EL (cell line): ENCODE measurements around the gene COL10A1.

ENCODE experiments used
- DNase-seq: peaks from one replicate; pipeline ENCODE4 v3.0.0-alpha.2; 2016

COL10A1 gene

DNA sequence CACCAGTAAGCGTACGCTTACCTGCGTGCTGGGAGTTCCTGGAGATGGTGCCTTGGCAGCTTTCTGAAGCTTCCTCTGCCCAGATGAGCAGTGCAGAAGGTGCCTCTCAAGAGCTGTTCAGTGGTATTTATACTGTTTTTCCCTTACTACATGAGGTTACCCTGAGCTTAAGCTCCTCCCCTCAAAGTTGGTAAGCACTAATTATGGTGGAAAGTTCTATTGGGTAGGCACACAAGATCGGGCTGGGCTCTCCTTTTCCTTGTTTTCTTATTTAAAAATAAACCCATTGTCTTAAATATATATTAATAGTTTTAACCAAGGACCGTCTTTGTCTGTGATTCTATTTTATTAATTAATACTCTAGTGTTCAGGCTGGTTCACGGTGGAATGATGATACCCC, at the start of gene COL10A1:
TSS of gene COL10A1 (minus strand) at position 101 of the 400 bp plus-strand sequence. CDS start 640 bp downstream, outside the sequence.
- DNase-seq: no peak

DNA sequence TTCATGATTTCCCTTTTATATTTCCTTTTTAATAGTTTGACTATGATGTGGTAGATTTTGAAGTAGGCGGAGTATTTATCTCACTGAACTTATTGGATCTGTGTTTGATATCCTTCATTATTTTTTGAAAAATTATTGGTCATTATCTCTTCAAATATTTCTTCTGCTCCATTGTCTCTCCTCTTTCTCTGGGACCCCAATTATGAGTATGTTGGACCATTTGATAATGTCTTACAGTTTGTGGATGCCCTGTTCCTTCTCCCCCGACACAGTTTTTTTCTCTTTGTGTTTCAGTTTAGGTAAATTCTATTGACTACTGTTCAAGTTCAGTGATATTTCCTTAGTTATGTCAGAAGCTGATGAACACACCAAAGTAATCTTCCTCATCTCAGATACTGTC, 49.4 kb upstream of the COL10A1 start:
- DNase-seq: no peak

DNA sequence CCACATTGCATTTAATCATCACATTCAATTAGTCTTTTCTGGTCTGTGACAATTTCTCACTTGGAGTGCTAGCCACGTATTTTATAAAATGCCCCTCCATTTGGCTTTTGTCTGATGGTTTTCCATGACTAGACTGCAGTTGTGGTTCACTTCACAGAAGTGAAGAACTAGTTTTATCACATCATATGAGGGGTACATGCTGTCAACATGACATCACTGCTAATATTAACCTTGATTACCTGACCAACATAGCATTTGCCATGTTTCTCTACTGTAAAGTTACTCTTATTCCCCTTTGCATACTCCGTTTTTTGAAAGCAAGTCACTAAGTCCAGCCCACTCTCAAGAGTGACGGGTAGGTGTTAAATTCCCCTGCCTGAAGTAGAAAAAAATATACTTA, 48.0 kb upstream of the COL10A1 start:
- no peak for DNase-seq

DNA sequence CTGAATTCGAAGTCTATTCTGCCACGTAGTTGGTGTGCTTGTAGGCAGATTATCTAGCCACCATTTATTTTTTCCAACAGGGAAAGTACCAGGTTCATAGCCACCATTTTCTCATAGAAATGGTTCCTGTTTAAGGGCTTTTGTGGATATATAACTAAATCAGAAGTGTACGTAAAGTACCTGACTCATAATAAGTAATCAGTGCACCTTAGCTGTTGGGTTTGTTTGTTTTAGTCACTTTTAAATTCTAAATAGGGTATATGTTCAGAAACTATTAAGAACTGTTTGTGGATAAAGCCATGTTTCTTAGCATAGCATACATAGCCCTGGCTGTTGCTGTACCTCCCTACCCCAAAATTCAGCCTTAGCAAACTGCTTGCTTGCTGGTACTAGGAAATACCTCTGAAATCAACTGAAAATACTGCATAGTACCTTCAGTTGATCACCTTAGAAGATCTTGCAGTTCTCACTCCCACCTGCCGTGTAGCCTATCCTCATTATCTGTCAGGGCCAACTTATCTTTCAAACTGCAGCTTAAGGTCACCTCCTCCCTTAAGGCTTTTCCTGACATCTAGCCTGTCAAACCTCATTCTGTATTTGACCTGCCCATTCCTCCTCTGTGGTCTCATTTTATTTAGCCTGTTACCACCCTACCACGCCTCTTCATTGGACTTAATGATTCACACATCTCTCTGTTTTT, 44.6 kb upstream of the COL10A1 start:
- no peak for DNase-seq

DNA sequence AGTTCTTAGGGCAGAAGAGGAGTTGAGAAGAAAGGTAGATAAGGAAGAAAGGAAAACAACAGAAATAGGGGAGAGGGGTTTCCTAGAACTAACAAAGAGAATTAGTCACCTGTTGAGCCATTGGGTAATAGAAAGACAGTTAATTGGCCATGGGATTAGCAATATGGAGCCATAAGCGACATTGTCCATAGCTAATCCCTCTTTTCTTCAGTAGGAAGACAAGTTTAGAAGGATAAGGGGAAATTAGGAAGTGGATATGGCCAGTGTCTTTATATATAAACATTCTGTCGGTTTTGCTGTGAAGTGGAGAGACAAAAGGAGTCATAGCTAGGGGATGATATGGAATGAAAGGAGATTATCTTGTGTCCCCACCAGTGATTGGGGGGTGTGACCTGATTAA, 43.9 kb upstream of the COL10A1 start:
- no peak for DNase-seq

DNA sequence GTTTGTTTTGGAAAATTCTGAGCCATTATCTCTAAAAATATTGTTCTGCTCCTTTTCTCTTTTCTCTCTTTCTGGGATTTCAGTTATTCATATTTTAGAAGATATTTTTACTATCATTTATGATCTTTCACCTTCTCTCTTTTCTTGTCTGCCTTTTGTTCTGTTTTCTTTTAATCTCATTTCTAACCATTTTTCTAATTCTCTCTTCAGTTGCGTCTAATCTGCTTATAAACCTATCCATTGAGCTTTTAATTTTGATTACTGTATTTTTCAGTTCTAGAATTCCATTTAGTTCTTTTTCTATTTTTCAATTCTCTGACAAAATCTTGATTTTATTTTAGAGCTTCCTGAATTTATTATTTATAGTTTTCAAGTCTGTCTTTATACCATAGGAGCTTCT, 42.2 kb upstream of the COL10A1 start:
- DNase-seq: no peak

DNA sequence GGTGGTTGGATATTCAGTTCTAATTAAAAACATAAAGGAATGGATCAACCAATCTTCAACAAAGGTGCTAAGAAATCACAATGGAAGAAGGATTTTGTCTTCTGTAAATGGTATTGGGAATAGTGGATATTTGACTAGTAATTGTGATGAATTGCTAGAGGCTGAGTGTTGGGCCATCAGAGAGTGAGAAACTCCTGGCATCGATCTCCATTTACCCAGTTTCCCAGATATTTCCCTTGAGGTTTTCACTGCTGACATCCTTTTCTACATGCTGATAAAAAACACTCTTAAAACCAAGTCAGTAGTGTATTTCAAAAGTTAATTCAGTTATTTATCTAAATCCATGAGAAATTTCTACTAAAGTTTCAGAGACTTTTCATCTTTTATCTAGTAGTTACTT, 40.4 kb upstream of the COL10A1 start:
- no peak for DNase-seq

DNA sequence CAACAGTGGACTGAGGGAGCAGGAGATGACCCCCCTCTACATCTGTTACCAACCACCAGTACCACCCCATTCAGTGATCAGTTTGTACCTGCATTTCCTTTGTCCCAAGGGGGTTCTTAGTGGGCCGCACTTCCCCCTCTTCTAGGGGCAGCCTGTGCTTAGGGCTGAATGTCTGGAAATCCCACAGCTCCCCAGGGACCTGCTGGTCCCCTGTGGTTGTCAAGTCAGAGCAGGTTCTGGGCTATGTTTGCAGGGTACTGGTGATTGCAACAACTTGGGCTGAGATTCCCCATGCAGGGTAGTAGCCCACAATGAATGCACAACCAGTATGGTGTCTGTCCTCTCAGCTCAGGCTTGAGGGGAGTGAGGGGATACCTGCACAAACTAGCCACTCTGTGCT, 39.7 kb upstream of the COL10A1 start:
- no peak for DNase-seq

DNA sequence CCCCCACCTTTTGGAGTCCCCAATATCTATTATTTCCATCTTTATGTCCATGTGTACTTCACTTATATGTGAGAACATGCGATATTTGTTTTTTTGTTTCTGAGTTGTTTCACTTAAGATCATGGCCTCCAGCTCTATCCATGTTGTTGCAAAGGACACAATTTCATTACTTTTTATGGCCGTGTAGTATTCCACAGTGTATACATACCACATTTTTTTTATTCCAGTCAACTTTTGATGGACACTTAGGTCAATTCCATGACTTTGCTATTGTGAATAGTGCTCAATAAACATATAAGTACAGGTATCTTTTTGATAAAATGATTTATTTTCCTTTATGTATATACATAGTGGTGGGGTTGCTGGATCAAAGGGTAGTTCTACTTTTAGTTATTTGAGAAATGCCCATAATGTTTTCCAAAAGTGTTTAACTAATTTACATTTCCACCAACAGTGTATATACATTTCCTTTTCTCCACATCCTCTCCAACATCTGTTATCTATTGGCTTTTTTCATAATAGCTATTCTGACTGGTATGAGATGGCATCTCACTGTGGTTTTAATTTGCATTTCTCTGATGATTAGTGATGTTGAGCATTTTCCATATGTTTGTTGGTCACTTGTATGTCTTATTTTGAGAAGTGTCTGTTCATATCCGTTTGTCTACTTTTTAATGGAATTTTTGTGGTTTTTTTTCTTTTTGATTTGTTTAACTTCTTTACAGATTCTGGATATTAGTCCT, 34.0 kb upstream of the COL10A1 start:
- DNase-seq: peak; percentile 82

DNA sequence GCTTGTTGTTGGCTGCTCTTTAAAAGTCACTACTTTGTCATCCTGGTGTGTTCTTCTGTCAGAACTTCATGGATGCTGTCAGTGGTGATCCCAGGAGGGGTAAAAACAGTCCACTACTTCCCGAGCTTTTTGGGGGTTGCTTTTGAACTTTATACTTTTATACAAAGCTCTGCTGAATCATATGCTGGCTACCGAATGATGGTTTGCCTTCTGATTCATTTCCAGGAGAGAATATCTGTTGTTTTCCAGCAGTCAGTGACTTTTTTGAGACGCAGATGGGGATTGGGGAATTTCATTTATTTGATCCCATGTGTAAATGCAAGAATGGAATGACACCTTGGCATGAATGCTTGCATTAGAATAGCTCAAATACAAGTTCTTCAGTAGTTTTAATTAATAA, 32.7 kb upstream of the COL10A1 start:
- peak; percentile 23 for DNase-seq

DNA sequence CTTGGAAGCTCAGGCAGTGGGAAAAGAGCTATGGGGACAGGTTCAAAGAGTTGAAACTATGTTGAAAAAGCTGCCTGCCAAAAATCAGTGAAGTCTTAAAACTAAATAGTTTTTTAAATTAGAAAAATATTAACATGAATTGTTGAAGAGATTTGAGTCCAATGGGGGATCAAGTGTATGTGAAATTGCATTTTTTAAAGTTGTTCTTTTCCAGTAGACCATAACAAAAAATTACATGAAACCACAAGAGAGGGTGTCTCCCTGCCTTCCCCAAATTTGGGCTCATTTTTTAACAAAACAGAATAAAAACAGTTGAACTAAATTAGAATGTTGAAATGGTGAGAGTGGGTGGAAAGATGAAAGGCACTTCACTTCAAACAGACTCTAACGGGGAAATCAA, 31.5 kb upstream of the COL10A1 start:
- no peak for DNase-seq

DNA sequence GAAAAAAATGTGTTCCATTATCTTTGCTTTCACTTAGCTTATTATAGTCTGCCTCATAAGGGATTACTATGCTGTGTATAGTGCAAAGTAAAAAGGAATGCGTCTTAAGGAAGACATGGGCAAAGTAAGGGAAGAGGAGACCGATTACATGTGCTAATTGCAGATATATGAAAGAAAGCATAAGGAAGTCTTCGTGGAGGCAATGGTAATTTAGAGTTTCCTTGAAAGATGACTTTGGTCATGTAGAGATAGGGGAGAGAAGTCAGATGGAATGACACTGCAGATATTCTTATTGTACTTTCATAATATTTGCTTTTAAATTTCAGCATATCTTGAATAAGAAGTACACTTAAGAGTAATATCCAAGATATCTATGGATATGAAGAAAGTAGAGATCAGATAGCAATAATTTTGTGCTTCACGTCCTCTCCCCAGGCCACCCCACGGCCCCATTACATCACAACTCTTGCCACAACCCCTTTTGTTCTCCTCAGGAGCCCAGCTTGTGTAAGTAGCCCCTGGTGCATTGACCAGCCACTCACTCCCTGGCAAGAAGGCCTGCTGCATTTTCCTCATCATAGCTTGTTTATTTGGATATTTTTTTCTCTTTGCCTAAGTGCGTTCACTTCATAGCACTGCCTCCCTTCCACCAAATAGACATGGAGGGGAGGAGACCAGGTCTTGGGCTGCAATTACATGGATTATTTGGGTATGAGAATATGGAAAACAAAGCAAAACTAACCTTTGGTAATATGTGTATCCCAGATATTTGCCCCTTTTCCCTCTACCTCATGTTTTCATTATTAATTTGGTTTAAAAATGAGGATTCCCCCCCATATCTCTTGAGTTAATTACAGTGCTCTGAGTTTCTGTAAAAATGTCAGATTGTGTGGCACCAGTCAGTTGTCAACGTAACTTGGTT, 30.7 kb upstream of the COL10A1 start:
- no peak for DNase-seq

DNA sequence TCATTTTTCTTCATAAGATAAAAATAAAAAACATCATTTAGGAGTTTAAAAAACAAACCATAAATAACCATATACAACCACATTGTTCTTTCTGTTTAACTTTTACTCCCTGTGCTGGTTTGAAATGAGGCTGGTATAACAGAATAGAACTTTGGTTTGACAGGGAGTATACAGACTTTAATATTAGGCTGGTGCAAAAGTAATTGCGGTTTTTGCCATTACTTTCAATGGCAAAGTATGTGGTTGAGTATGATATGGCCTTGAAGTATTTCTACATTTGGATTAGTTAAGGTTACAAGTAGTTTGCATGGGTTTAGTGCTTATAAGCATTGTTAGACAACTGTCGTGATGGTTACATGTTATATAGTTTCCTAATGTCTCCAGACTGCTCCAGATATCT, 29.0 kb upstream of the COL10A1 start:
- no peak for DNase-seq

DNA sequence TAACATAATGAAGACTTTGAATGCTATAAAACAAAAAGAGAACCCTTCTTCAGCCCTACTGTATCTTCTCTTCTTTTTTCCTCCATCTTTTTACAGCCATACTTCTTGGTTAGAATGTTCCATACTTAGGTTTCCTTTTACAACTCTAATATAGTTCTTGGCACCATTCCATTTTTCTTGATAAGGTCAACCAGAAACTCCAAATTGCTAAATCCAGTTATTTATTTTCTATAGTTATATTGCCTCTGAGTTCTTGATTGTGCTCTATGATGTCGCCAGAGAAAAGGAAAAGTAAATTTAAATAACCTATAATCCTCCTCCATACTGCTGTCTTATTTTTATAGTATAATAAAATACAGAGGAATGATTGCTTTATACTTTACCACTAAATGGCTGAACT, 26.7 kb upstream of the COL10A1 start:
- no peak for DNase-seq

DNA sequence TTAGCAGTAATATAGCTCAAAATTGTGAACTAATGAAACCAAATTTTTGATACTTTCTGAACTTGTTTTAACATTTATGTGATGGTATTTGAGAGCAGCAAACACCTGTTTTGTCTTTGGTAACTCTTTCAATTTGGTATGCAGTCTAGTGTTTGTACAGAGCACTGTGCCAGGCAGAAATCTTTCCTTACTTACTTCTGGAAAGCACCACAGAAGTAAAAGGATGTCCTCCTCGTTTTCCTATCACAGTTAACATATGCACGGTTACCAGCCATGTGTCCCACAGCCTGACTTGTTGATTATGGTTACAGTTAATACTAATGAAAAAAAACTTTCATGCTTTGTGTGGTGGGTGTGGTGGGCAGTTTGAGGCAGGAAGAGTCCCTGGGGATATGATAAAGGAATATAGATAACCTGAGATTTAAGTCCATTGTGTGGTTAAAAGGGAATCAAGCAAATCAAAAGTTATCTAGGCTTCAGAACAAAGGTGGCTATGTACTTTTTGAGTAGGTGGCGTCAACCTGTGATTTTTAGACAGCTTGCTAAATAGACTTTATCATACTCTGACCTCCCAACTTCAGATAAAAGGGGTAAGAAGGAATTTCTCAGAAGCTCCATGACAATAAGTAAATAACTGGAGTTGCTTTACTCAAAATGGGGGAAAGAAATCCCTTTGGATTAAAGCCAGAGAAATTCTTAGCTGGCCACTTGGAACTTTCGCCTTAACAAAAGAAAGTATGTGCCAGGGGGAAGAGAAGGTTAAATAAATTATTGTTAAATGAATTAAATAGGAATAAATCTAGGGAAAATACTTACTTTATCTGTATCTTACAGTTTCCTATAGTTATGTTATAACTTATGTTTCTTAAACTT, 20.1 kb upstream of the COL10A1 start:
- no peak for DNase-seq

DNA sequence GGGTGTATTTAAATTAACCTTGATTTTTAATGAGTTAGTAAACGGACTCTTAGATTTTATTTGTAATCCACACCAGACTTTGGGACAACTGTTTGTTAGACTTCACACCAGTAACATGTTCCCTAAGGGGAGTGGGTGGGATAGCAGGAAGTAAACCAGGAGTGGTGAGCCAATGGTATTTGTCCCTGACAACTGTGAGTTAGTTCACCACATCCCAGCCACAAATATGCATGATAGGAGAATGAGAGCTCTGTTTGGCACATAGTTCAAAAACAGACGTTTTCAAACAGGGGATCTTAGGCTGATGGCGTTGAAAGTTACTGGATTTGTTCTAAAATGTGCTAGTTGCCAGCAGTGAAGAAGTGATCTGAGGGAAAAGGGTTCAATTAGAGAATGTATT, 18.7 kb upstream of the COL10A1 start:
- peak; percentile 83 for DNase-seq

DNA sequence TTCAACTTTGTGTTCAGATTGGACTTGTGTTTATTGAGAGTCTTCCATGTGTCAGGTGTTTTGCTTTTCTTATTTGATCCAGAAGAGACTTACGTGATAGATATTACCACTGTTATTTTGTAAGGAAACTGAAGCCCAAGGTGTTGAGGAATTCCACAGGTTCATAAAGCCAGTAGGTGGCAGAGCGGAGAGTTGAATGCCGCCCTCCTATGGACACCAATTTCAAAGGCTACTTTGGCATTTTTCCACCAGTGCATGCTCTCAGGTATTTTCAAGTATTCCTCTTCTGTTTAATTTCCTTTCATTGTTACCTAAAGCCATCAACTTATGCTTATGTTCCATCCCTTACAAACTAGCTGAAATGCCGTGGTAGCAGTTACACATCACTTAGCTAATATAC, 14.0 kb upstream of the COL10A1 start:
- no peak for DNase-seq

DNA sequence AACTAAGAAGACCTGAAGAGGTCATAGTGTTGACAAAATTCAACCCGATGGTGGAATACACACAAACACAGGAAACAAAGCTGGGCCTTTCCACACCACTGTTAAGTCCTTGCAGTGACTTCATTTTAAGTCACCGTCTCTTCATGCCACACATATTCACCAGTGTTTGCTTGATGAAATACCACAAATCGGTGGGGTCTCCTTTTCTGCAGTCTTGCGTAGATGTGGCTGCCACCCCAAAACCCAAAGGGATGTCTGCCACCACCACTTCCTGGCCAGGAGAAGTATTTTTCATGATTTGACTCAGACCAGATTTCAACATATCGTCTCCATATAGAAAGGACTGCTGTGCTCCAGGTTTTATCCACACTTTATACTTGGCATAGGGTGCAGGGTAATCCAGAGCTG, 11.0 kb upstream of the COL10A1 start:
- no peak for DNase-seq

DNA sequence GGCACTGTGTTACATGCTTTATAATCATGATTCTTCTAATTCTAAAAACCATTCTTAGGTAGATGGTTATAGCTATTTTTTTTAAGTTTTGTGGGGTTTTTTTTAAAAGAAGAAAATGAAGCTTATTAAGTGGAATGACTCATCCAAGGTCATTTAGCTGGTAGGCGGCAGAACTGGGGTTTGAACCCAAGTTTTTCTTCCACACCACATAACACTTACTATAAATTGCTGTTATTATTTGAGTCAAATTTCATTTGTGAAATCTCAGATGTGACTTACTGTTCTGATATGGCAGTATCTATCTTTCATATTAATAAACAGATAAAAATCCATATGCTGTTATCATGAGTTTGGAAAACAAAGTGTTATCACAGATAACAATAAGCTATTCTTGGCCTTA, 10.4 kb upstream of the COL10A1 start:
- DNase-seq: no peak

DNA sequence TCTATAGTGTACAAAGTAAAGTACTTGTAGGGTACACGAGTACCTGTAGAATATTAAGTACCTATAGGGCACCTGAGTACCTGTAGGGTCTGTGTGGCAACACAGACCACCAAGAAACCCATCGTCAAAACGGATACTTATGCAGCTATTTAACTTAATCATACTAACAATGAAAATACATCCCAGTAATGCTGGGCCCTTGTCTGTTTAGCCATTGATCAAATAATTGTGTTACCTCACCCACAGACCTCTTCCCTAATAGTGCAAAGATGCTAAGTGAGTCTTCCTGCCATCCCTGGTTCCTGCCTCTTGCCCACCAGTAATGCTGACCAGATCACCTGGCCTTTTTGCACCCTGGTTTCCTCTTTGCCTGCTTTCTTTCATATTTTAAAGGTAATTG, 7.5 kb upstream of the COL10A1 start:
- no peak for DNase-seq

DNA sequence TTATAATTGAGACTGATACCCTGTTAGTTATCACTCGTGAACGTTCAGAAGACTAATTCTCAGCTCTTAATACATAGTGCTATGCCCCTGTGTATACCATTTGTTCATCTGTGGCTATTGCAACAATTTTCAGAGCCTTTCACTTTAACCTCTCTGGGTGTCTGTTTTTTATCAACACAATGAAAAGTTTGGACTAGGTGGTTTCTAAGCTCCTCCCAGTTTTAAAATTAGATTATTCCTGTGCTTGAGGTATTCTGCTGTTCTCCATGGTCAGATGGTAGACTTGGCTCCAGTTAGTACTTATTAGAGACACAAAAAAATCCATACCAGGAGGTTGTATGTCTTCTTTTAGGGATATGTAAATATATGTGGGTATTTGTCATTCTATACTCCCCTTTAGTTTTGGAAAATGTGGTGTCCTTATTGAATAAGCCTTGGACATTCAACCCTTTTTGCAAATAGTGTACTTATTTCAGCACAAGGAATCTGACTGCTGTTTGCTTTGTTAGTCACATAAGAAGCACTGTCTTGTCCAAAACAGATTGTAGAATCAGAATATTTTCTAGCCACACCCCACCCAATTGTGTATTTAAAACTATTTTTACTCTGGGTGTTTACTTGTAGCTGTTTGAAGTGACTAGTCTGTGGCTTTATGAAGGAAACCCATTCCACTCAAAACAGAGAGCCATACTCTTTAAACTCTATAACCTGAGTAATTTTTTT, 2.0 kb upstream of the COL10A1 start:
- DNase-seq: no peak

DNA sequence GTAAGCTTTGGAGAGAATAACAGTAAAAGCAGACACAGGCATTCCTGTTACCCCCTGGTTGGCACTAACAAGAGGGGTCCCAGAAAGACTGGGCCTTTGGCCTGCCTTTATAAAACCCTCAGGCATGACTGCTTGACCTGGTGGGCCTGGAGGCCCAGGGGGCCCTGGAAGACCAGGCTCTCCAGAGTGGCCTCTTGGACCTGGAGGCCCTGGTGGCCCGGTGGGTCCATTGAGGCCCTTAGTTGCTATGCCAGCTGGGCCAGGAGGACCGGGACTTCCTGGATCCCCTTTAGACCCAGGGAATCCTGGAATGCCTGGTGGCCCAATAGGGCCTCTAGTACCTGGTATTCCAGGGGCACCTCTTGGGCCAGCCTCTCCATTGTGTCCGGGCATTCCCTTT, 5.5 kb downstream of the COL10A1 start:
- no peak for DNase-seq
